Skeletal muscle tissue (tissue), 4 donors: Measurements from ENCODE around the gene DENND4A. TPM values are rescaled to one million over a fixed set of nuclear protein-coding genes. Genes with fewer than 3 reads are reported as not detected.

Experiments
- H3K27ac ChIP-seq: one replicate; pipeline ENCODE4 v1.7.0; 2013; ENCODE audit warnings: mild to moderate bottlenecking, low read depth, low read length, inconsistent platforms
- H3K27me3 ChIP-seq, 3 donors: one replicate each; pipeline ENCODE4 v1.7.0; 2013; ENCODE audit warnings: low read length in 3 of 3; ENCODE audit not compliant: control insufficient read depth in 3 of 3, insufficient read depth in 3 of 3
- H3K36me3 ChIP-seq, 3 donors: one replicate each; pipeline ENCODE4 v1.7.0; 2013; ENCODE audit warnings: low read length in 3 of 3; ENCODE audit not compliant: control insufficient read depth in 3 of 3, insufficient read depth in 3 of 3
- H3K4me1 ChIP-seq, 3 donors: one replicate each; pipeline ENCODE4 v1.7.0; 2013; ENCODE audit warnings: low read length in 3 of 3, mild to moderate bottlenecking in 3 of 3; ENCODE audit not compliant: control insufficient read depth in 3 of 3, insufficient read depth in 3 of 3
- H3K4me3 ChIP-seq, 3 donors: one replicate each; pipeline ENCODE4 v1.7.0; 2013; ENCODE audit warnings: low read length in 3 of 3
- H3K9ac ChIP-seq, 3 donors: one replicate each; pipeline ENCODE4 v1.7.0; 2013; ENCODE audit warnings: low read length in 3 of 3, mild to moderate bottlenecking in 3 of 3, moderate library complexity in 2 of 3, low read depth in 1 of 3
- H3K9me3 ChIP-seq, 3 donors: one replicate each; pipeline ENCODE4 v1.7.0; 2013; ENCODE audit warnings: low read length in 3 of 3; ENCODE audit not compliant: control insufficient read depth in 3 of 3
- total RNA-seq: library from RNA; depleted of rRNA; stranded (reverse); fragments of >200 nt; gene quantifications from one replicate; pipeline ENCODE4 v1.2.3, GENCODE V29; 2014
- donor health status: Osteomylitis.

The DENND4A gene
- total RNA-seq, 1 donor from 2014 or later = 30.8 TPM

GRCh38 chr15:65777053-65777452, 15.0 kb downstream of the DENND4A start:
- H3K9ac ChIP-seq = no peak overlapping the region
- no peaks in the 10 kb centered on the region for H3K27me3 ChIP-seq
- no peak overlapping the region for H3K27ac ChIP-seq
- no peaks in the 10 kb centered on the region for H3K36me3 ChIP-seq
- H3K4me1 ChIP-seq = no peaks in the 10 kb centered on the region
- no peaks in the 10 kb centered on the region for H3K9me3 ChIP-seq
- no peak overlapping the region for H3K4me3 ChIP-seq

DNA sequence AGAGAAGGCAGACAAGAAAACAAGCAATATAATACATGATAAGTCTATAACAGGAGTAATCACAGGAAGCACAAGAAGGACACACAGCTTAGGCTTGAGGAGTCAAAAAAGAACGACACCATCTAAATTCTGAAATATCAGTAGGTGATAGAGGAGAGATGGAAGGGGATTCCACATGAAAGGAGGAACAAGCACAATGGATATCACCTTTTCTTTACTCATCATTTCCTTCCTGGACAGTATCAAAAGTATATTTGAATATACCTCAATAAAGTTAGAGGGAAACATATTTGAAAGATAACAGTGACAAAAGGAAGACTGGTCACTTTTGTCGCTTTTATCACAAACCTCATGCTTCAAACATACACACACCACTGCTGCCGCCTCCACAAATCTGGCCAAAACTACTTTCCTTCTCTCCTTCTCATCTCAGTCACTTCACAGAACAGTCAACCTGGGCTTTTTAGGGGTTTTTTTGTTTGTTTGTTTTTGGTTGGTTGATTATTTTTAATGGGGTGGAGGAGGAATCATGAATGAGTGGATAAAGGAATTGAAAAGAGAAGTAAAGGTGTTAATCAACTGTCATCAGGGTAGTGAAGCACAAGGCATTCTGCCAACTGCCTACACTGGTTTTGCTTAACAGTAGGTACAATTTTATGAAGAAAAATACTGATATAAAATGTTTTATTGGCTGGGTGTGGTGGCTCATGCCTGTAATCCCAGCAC, 18.5 kb downstream of the DENND4A start:
- Histone ChIP-seq H3K27ac (no peak overlapping the region), H3K9me3 (no peaks in the 10 kb centered on the region), H3K4me3 (no peak overlapping the region), H3K36me3 (no peaks in the 10 kb centered on the region), H3K27me3 (no peaks in the 10 kb centered on the region), H3K4me1 (no peaks in the 10 kb centered on the region), H3K9ac (no peak overlapping the region)

GRCh38 chr15:65772930-65773329, 19.2 kb downstream of the DENND4A start:
- no peak overlapping the region for H3K4me3 ChIP-seq
- no peaks in the 10 kb centered on the region for H3K36me3 ChIP-seq
- no peaks in the 10 kb centered on the region for H3K27me3 ChIP-seq
- H3K4me1 ChIP-seq = no peaks in the 10 kb centered on the region
- no peaks in the 10 kb centered on the region for H3K9me3 ChIP-seq
- no peak overlapping the region for H3K9ac ChIP-seq
- no peak overlapping the region for H3K27ac ChIP-seq

DNA sequence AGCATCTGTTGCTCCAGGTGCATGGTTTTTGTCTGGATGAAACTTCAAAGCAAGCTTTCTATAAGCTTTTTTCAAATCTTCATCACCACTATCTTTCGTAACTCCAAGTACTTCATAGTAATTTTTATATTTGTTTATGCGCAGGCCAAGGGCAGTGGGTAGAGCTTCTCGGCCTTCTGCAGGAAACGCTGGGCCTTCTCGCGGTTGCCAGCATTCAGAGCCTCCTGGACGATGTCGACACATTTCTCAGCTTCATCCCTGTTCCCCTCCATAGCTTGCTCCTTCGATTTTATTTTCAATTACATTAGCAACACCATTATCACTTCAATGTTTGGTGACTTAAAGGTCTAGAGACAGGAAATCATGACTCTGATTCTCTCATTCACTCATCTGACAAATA, 20.2 kb downstream of the DENND4A start:
- H3K4me1 ChIP-seq = peaks cover 0 to 2% (median 2%) of the 10 kb centered on the region in 3 donors
- H3K36me3 ChIP-seq = no peaks in the 10 kb centered on the region
- no peak overlapping the region for H3K9ac ChIP-seq
- no peak overlapping the region for H3K27ac ChIP-seq
- H3K4me3 ChIP-seq = no peak overlapping the region
- no peaks in the 10 kb centered on the region for H3K27me3 ChIP-seq
- no peaks in the 10 kb centered on the region for H3K9me3 ChIP-seq

DNA sequence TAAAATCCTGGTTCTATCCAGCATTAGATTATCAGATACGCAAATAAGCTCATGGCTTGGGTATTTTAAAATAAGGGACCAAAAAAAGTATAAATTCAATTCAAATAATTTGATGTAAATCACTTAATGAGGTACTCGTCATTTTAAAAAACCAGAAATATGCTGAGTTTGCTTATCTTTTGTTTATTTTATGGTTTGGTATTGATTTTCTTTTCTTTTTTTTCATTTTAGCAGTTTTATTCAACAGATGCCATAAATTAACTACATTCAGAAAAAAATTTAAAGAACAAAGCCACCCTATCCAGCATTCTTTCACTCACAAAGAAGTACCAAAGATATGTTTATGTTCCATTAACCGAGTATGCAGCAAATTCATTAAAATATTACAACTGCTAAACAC, 22.6 kb downstream of the DENND4A start:
- H3K9me3 ChIP-seq = no peaks in the 10 kb centered on the region
- no peak overlapping the region for H3K4me3 ChIP-seq
- no peak overlapping the region for H3K9ac ChIP-seq
- H3K36me3 ChIP-seq = no peaks in the 10 kb centered on the region
- no peaks in the 10 kb centered on the region for H3K27me3 ChIP-seq
- peaks cover 0 to 5% (median 4%) of the 10 kb centered on the region in 3 donors for H3K4me1 ChIP-seq
- H3K27ac ChIP-seq = no peak overlapping the region

GRCh38 chr15:65767895-65768294, 24.2 kb downstream of the DENND4A start:
- H3K27ac ChIP-seq = no peak overlapping the region
- H3K4me3 ChIP-seq = no peak overlapping the region
- no peaks in the 10 kb centered on the region for H3K9me3 ChIP-seq
- peaks cover 0 to 5% (median 4%) of the 10 kb centered on the region in 3 donors for H3K4me1 ChIP-seq
- H3K36me3 ChIP-seq = no peaks in the 10 kb centered on the region
- no peak overlapping the region for H3K9ac ChIP-seq
- no peaks in the 10 kb centered on the region for H3K27me3 ChIP-seq

DNA sequence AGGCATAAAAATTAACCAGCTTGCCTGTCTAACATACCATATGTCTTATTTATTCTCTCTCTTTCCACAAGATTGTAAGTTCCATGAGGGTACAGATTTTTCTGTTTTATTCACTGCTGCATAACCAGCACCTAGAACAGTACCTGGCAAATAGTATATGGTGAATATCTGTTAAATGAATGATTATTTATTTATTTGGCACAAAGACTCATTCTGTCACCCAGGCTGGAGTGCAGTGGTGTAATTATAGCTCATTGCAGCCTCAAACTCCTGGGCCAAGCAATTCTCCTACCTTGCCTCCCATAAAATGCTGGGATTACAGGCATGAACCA, 24.9 kb downstream of the DENND4A start:
- no peaks in the 10 kb centered on the region for H3K27me3 ChIP-seq
- H3K36me3 ChIP-seq = no peaks in the 10 kb centered on the region
- H3K27ac ChIP-seq = no peak overlapping the region
- peaks cover 0 to 5% (median 4%) of the 10 kb centered on the region in 3 donors for H3K4me1 ChIP-seq
- H3K4me3 ChIP-seq = no peak overlapping the region
- H3K9ac ChIP-seq = no peak overlapping the region
- H3K9me3 ChIP-seq = no peaks in the 10 kb centered on the region

DNA sequence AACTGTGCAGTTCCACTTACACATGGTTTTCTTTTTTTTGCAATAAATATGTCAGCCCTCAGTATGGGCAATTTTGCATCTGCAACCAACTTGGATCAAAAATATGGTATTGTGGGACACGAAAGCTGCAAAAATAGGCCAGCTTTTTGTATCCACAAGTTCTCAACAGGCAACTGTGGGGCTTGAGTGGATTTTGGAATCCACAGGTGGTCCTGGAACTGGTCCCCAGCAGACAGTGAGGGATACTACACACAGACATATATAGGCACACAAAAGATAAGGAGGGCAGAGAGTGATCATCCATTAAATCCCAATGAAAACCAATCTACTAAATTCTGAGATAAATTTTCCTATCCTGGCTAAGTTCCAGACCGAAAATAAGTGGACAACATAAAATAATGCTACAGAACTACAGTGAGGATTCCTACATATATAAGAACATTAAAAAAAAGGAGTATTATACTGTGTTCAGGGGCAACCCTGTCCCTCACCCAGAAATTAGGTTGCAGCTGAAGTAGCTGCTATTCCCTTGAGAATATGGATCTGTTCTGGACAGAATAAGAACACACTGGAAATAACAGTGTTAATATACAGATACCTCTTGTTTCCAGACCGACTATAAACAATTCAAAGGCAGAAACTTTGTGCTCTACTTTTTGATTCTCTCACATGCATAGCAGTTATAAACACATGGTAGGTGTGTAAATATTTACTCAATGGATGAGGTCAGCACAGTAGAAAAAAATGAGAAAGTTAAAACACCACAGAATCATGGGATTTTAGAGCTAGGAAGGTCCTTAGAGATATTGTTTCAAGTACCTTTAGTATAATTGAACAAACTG, 25.4 kb downstream of the DENND4A start:
- H3K27ac ChIP-seq = no peak overlapping the region
- H3K4me1 ChIP-seq = peaks cover 0 to 5% (median 4%) of the 10 kb centered on the region in 3 donors
- H3K27me3 ChIP-seq = no peaks in the 10 kb centered on the region
- H3K9ac ChIP-seq = no peak overlapping the region
- H3K36me3 ChIP-seq = no peaks in the 10 kb centered on the region
- H3K9me3 ChIP-seq = no peaks in the 10 kb centered on the region
- no peak overlapping the region for H3K4me3 ChIP-seq

- no peaks in the 10 kb centered on the region for H3K36me3 ChIP-seq
- H3K4me1 ChIP-seq = peaks cover 0 to 5% (median 4%) of the 10 kb centered on the region in 3 donors
- H3K4me3 ChIP-seq = no peak overlapping the region
- H3K9ac ChIP-seq = no peak overlapping the region
- no peak overlapping the region for H3K27ac ChIP-seq
- H3K27me3 ChIP-seq = no peaks in the 10 kb centered on the region
- H3K9me3 ChIP-seq = no peaks in the 10 kb centered on the region
These were observed 27.0 kb downstream of the DENND4A start for GRCh38 chr15:65765106-65765505.
